Caco-2 (cell line): Measurements from ENCODE around the gene PPP1R3G. TPM values are rescaled to one million over a fixed set of nuclear protein-coding genes. Genes with fewer than 3 reads are reported as not detected.
"Not testable (repeated sequence)": the region's sequence is repeated elsewhere in the genome, so short reads cannot be mapped to it uniquely, and the experiment has no call there.

Experiments used
- BruUV-seq: library from RNA; stranded (reverse); fragments of 400-500 nt; replicated peaks from 2 replicates; lab custom pipeline; 2021; lab: Mats Ljungman, UMichigan
- CTCF ChIA-PET: fragments of 300-600 bp; sonication (Branson Sonifier 250); formaldehyde crosslinking; loops from one replicate; lab custom pipeline; 2022; ENCODE audit warnings: antibody characterized with exemption; lab: Charles Lee
- POLR2A ChIA-PET: fragments of 300-600 bp; sonication (Branson Sonifier 250); formaldehyde crosslinking; loops from one replicate; lab custom pipeline; 2022; ENCODE audit warnings: antibody characterized with exemption; lab: Charles Lee
- DNase-seq, 2 experiments: peaks; one replicate each; pipeline versions ENCODE4 v3.0.0 to v3.0.0-alpha.2; 2020 to 2022
- H3K27me3 ChIP-seq: replicated peaks from 2 replicates; pipeline ENCODE4 v1.6.0; 2011; ENCODE audit warnings: low read length; ENCODE audit not compliant: control insufficient read depth, insufficient read depth
- H3K36me3 ChIP-seq: 2 replicates; pipeline ENCODE4 v1.5.1; 2011; ENCODE audit warnings: low read length; ENCODE audit not compliant: control insufficient read depth, insufficient read depth
- H3K4me1 ChIP-seq: fragments of 250-450 bp; sonication (Bioruptor Pico); 2 replicates; pipeline ENCODE4 v1.5.1; 2020; ENCODE audit warnings: mild to moderate bottlenecking
- H3K4me3 ChIP-seq: 2 replicates; pipeline ENCODE4 v1.5.1; 2011; ENCODE audit warnings: low read depth, mild to moderate bottlenecking, control low read depth, low read length
- H3K9me3 ChIP-seq: fragments of 250-450 bp; sonication (Bioruptor Pico); 2 replicates; pipeline ENCODE4 v1.5.1; 2020; ENCODE audit warnings: mild to moderate bottlenecking, moderate library complexity
- H3K27ac Mint-ChIP-seq: one replicate; pipeline ENCODE4 v1.8.0; 2022; ENCODE audit warnings: mixed read lengths; ENCODE audit not compliant: unreplicated experiment
- H3K27me3 Mint-ChIP-seq: one replicate; pipeline ENCODE4 v1.8.0; 2022; ENCODE audit warnings: mixed read lengths; ENCODE audit not compliant: insufficient read depth, unreplicated experiment
- H3K36me3 Mint-ChIP-seq: one replicate; pipeline ENCODE4 v1.8.0; 2022; ENCODE audit warnings: mild to moderate bottlenecking, mixed read lengths; ENCODE audit not compliant: insufficient read depth, unreplicated experiment
- H3K4me1 Mint-ChIP-seq: one replicate; pipeline ENCODE4 v1.8.0; 2022; ENCODE audit warnings: low read depth, mixed read lengths; ENCODE audit not compliant: unreplicated experiment
- H3K4me3 Mint-ChIP-seq: one replicate; pipeline ENCODE4 v1.8.0; 2022; ENCODE audit warnings: mild to moderate bottlenecking, moderate library complexity, mixed read lengths; ENCODE audit not compliant: unreplicated experiment
- H3K9me3 Mint-ChIP-seq: one replicate; pipeline ENCODE4 v1.8.0; 2022; ENCODE audit warnings: mixed read lengths; ENCODE audit not compliant: unreplicated experiment
- CTCF ChIP-seq, 2 experiments: fragments of 200-600 bp in 1 of 2; IDR thresholded peaks; 1 replicate in 1 of 2; 2 replicates in 1 of 2; pipeline versions ENCODE4 v1.5.1 to v1.8.0; 2011 to 2022; ENCODE audit warnings: antibody characterized with exemption in 1 of 2, control low read depth in 1 of 2, inconsistent platforms in 1 of 2, low read depth in 1 of 2, low read length in 1 of 2, mild to moderate bottlenecking in 1 of 2, moderate library complexity in 1 of 2; ENCODE audit not compliant: insufficient read depth in 1 of 2, severe bottlenecking in 1 of 2, unreplicated experiment in 1 of 2
- intact Hi-C: fragments of 100-400 bp; cut with micrococcal nuclease; formaldehyde crosslinking; loops from one replicate; pipeline ENCODE4 v1.10.0; 2022; ENCODE audit not compliant: unreplicated experiment
- total RNA-seq: library from RNA; stranded (reverse); gene quantifications from 2 replicates; pipeline ENCODE4 v1.2.3, GENCODE V29; 2022

Gene PPP1R3G
- total RNA-seq, 1 experiment from 2014 or later, result 0.18 TPM

GRCh38 chr6:5119090-5119951 lies 34.2 kb downstream of the PPP1R3G start:
- POLR2A ChIA-PET, result no interaction called here
- no peak for TF ChIP-seq CTCF (IDR thresholded peaks at IDR 0.05; ENCODE audit: insufficient read depth in 1 of 2, low read depth in 1 of 2, low read length in 1 of 2, severe bottlenecking in 1 of 2, unreplicated experiment in 1 of 2)
- no peaks in the 10 kb centered on the region for H3K9me3 Mint-ChIP-seq

GRCh38 chr6:5120011-5120410 lies 34.9 kb downstream of the PPP1R3G start:
- Mint-ChIP-seq H3K27ac (no peak overlapping the region), H3K4me1 (peaks cover 2% of the 10 kb centered on the region), H3K36me3 (peaks cover under 1% of the 10 kb centered on the region), H3K4me3 (no peak overlapping the region), H3K27me3 (no peaks in the 10 kb centered on the region), H3K9me3 (no peaks in the 10 kb centered on the region)
- no TSS peak for BruUV-seq
- intact Hi-C loops, result no loop called here
- no peaks in the 10 kb centered on the region for H3K9me3 ChIP-seq
- no peak for DNase-seq
- no peak for TF ChIP-seq CTCF (IDR thresholded peaks at IDR 0.05; ENCODE audit: insufficient read depth in 1 of 2, low read depth in 1 of 2, low read length in 1 of 2, severe bottlenecking in 1 of 2, unreplicated experiment in 1 of 2)
- CTCF ChIA-PET, result interaction anchor here (0.7 kb wide), 1 partner anchor 262 kb away, joined by 3 read pairs; no protein-coding TSS in a partner anchor
- POLR2A ChIA-PET, result no interaction called here
- no peaks in the 10 kb centered on the region for H3K36me3 ChIP-seq
- no peak overlapping the region for H3K4me3 ChIP-seq
- H3K27me3 ChIP-seq, result no peaks in the 10 kb centered on the region
- H3K4me1 ChIP-seq, result peaks cover 10% of the 10 kb centered on the region

More at GRCh38 chr6:5119090-5119951, 34.2 kb downstream of the PPP1R3G start:
- H3K27me3 Mint-ChIP-seq, result no peaks in the 10 kb centered on the region
- no peaks in the 10 kb centered on the region for H3K36me3 ChIP-seq
- no peak overlapping the region for H3K27ac Mint-ChIP-seq
- CTCF ChIA-PET, result interaction anchor here (0.7 kb wide), 1 partner anchor 262 kb away, joined by 3 read pairs; no protein-coding TSS in a partner anchor
- H3K4me1 Mint-ChIP-seq, result no peaks in the 10 kb centered on the region
- H3K27me3 ChIP-seq, result no peaks in the 10 kb centered on the region
- DNase-seq, result no peak
- no peak overlapping the region for H3K4me3 Mint-ChIP-seq
- H3K9me3 ChIP-seq, result no peaks in the 10 kb centered on the region
- no TSS peak for BruUV-seq
- no peak overlapping the region for H3K4me3 ChIP-seq
- intact Hi-C loops, result no loop called here
- no peaks in the 10 kb centered on the region for H3K36me3 Mint-ChIP-seq
- H3K4me1 ChIP-seq, result peaks cover 3% of the 10 kb centered on the region

- intact Hi-C loops, H3K9me3 Mint-ChIP-seq, H3K9me3 ChIP-seq, POLR2A ChIA-PET, H3K4me3 ChIP-seq, H3K36me3 Mint-ChIP-seq, H3K4me1 Mint-ChIP-seq, CTCF ChIA-PET, BruUV-seq, DNase-seq, H3K27me3 ChIP-seq, H3K27me3 Mint-ChIP-seq, H3K27ac Mint-ChIP-seq, H3K4me3 Mint-ChIP-seq, H3K36me3 ChIP-seq: not testable (repeated sequence)
- H3K4me1 ChIP-seq, result peaks cover 16% of the 10 kb centered on the region
Measured at GRCh38 chr6:5120543-5120942, 35.4 kb downstream of the PPP1R3G start.
